LNCAP (cell line): ENCODE data around the gene MAP3K2.

Experiments used
- CTCF ChIP-seq: fragments of 450-650 bp; IDR thresholded peaks from 2 replicates; pipeline ENCODE4 v1.5.1; 2017; ENCODE audit warnings: mild to moderate bottlenecking

Gene MAP3K2

GRCh38 chr2:127255721-127256120 is 132.1 kb downstream of the MAP3K2 start:
- TF ChIP-seq CTCF, result no peak

GRCh38 chr2:127255146-127255545 is 132.6 kb downstream of the MAP3K2 start:
- TF ChIP-seq CTCF, result no peak

- no peak for TF ChIP-seq CTCF
Measured at GRCh38 chr2:127254386-127254981, 133.3 kb downstream of the MAP3K2 start.
